GDM1 (cell line): ENCODE data around the gene ACKR3.

Experiments used
- DNase-seq: peaks from one replicate; lab custom pipeline; 2025; lab: John Stamatoyannopoulos, UW

Gene ACKR3

DNA sequence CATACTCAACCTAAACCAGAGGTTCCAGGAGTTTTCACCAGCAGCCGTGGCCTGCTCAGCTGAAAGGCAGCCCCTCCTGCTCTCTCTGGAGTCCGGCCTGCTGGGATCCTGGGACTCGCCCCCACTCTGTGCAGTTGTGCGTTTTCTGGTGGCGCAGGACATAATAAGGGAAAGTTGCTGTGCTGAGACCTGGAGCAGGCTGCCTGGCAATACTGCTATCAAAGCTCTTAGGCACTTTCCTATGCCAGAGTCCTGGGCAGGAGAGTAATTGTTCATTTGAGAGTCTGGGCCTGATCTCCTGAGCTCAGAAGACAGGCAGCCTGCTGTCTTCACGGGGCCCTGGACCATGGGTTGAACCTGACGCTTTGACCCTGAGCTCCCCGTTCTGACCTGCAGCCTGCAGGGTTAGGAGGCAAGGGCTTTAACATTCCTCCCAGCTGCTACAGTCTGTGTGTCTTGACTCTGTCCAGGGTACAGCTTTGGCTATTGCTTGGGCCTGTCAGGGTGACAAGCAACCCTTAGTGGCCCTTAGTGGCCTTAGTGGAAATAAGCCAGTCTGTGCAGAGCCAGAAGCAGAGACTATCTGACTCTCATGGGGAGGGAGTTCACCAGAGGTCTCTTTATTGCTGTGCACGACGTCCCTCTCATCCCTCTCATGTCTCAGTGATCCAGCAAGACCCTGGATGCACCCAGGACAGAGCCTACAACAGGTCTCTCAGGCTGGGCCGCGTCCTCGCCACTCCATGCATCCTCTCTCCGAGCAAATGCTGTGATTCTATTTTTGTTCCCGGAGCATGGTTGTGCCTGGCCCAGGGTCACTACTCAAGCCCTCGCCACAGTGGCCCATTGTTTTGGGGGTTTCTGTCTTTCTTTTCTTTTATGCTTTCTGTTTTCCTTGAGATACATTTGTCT, 60.6 kb downstream of the ACKR3 start:
- no peak for DNase-seq

DNA sequence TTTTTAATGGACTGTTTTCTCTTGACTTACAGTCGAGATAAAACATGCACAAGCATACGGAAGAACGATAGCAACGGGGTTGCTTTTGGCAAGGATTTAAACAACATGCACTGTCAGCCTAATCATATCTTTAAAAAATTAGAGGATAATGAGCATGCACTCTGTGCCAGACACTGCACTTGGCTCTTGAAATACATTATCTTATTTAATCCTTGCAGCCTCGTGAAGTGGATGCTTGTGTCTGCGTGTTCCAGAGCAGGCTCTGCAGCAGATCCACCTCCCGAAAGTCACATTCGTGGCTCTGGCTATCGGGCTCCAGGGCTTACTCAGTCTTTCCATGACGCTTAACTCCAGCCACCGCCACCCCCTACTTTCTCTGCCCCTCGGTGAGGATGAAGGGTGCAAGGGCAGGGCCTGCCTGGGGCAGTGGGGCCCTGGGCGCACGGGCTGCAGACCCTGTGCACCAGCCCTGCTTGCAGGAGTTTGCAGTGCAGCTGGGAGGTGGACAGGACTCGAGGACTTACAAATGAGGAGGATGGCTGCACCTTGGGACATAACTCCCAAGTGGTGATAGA, 61.7 kb downstream of the ACKR3 start:
- DNase-seq, result no peak

- no peak for DNase-seq
These were observed 62.2 kb downstream of the ACKR3 start for GRCh38 chr2:236631856-236632291.
